C4-2B (cell line): ENCODE results near the gene CDH23.

Experiments
- ZFX ChIP-seq: fragments of 450-650 bp; IDR thresholded peaks from 2 replicates; pipeline ENCODE4 v1.6.1; 2017
- TF ChIP-seq, protein P1 (sequence below): fragments of 450-650 bp; conservative IDR thresholded peaks from 2 replicates; pipeline ENCODE4 v1.5.1; 2017; ENCODE audit warnings: mild to moderate bottlenecking

GRCh38 chr10:71620642-71621041, 223.9 kb downstream of the CDH23 start:
- TF ChIP-seq, protein P1, sequence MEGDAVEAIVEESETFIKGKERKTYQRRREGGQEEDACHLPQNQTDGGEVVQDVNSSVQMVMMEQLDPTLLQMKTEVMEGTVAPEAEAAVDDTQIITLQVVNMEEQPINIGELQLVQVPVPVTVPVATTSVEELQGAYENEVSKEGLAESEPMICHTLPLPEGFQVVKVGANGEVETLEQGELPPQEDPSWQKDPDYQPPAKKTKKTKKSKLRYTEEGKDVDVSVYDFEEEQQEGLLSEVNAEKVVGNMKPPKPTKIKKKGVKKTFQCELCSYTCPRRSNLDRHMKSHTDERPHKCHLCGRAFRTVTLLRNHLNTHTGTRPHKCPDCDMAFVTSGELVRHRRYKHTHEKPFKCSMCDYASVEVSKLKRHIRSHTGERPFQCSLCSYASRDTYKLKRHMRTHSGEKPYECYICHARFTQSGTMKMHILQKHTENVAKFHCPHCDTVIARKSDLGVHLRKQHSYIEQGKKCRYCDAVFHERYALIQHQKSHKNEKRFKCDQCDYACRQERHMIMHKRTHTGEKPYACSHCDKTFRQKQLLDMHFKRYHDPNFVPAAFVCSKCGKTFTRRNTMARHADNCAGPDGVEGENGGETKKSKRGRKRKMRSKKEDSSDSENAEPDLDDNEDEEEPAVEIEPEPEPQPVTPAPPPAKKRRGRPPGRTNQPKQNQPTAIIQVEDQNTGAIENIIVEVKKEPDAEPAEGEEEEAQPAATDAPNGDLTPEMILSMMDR, result no peak
- no peak for TF ChIP-seq ZFX
